Peyer's patch (tissue), 4 donors: ENCODE results near the gene MAP3K6.

Experiments
- POLR2A ChIP-seq, 2 donors: fragments of 450-650 bp; IDR thresholded peaks; one replicate each; pipeline ENCODE4 v1.5.1; 2017; ENCODE audit warnings: antibody characterized with exemption in 2 of 2, mild to moderate bottlenecking in 2 of 2, moderate library complexity in 2 of 2
- TF ChIP-seq, protein P1 (sequence below), 6 experiments: fragments of 450-650 bp in 4 of 6; fragments of 200-600 bp in 2 of 6; sonication (generic) in 1 of 6; IDR thresholded peaks; one replicate each; pipeline ENCODE4 v1.5.1; 2017 to 2019; ENCODE audit warnings: antibody characterized with exemption in 6 of 6, mild to moderate bottlenecking in 3 of 6, moderate library complexity in 1 of 6

DNA sequence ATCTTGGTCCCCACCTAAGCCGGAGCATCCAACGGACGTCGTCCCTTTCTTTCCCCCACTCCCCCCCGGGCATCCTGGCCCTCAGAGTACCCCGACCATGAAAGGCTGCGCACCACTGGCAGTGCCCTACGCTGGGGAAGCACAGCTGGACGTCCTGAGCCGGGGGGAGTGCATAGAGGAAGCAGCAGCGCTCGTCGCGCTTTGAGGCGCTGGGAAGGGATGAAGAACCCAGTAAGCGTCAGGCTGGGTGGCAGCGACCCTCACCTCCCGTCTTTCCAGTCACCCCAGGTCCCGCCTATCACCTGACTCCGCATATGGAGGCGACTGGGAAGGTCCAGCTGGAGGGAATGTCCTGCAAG is 5.7 kb downstream of the MAP3K6 start:
- TF ChIP-seq, protein P1, sequence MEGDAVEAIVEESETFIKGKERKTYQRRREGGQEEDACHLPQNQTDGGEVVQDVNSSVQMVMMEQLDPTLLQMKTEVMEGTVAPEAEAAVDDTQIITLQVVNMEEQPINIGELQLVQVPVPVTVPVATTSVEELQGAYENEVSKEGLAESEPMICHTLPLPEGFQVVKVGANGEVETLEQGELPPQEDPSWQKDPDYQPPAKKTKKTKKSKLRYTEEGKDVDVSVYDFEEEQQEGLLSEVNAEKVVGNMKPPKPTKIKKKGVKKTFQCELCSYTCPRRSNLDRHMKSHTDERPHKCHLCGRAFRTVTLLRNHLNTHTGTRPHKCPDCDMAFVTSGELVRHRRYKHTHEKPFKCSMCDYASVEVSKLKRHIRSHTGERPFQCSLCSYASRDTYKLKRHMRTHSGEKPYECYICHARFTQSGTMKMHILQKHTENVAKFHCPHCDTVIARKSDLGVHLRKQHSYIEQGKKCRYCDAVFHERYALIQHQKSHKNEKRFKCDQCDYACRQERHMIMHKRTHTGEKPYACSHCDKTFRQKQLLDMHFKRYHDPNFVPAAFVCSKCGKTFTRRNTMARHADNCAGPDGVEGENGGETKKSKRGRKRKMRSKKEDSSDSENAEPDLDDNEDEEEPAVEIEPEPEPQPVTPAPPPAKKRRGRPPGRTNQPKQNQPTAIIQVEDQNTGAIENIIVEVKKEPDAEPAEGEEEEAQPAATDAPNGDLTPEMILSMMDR (IDR thresholded peaks at IDR 0.05), result no peak
- no peak for TF ChIP-seq POLR2A (IDR thresholded peaks at IDR 0.05)
